Right hindlimb (tissue), 1 donor: ENCODE data around the gene PC.
"Not testable (repeated sequence)": the region's sequence is repeated elsewhere in the genome, so short reads cannot be mapped to it uniquely, and the experiment has no call there.

ENCODE experiments used
- DNase-seq: peaks from one replicate; pipeline ENCODE4 v3.0.0-alpha.2; 2018

Gene PC, protein sequence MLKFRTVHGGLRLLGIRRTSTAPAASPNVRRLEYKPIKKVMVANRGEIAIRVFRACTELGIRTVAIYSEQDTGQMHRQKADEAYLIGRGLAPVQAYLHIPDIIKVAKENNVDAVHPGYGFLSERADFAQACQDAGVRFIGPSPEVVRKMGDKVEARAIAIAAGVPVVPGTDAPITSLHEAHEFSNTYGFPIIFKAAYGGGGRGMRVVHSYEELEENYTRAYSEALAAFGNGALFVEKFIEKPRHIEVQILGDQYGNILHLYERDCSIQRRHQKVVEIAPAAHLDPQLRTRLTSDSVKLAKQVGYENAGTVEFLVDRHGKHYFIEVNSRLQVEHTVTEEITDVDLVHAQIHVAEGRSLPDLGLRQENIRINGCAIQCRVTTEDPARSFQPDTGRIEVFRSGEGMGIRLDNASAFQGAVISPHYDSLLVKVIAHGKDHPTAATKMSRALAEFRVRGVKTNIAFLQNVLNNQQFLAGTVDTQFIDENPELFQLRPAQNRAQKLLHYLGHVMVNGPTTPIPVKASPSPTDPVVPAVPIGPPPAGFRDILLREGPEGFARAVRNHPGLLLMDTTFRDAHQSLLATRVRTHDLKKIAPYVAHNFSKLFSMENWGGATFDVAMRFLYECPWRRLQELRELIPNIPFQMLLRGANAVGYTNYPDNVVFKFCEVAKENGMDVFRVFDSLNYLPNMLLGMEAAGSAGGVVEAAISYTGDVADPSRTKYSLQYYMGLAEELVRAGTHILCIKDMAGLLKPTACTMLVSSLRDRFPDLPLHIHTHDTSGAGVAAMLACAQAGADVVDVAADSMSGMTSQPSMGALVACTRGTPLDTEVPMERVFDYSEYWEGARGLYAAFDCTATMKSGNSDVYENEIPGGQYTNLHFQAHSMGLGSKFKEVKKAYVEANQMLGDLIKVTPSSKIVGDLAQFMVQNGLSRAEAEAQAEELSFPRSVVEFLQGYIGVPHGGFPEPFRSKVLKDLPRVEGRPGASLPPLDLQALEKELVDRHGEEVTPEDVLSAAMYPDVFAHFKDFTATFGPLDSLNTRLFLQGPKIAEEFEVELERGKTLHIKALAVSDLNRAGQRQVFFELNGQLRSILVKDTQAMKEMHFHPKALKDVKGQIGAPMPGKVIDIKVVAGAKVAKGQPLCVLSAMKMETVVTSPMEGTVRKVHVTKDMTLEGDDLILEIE

DNA sequence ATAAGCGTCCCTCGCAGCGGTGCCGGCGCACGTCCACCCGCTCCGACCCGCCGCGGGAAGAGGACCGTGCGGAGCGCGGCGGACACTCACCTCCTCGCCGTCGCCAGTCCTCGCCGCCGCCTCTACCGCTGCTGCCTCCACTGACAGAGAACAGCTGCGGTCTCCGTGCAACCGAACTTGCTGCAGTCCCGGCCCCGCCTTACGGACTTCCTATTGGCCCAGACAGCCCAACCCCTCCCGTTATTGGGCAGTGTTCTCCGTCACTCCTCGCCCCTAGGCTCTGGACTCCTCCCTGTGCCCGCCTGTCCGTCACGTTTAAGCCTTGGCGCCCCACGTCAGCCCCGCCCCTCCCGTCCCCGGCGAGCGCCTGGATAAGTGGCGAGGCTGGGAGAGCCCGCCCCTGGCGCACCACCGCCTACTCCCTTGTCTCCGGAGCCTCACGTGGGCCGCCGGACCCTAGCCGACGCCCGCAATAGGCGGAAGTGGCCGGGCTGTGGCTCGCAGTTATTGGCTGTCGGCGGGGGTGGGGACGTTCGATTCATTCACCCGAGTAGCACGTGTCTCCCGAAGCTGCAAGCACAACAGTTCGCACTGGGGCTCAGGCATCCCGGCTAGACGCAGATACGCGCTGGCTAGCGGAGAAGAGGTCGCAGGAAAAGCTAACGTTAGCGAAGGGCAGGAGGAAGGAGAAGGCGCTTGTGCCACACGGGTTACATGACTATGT lies at the start of gene PC:
Gene PC (minus strand): TSS at position 152 of the 724 bp plus-strand sequence. CDS start 86,224 bp downstream, outside the sequence.
- peak; percentile 100 for DNase-seq

DNA sequence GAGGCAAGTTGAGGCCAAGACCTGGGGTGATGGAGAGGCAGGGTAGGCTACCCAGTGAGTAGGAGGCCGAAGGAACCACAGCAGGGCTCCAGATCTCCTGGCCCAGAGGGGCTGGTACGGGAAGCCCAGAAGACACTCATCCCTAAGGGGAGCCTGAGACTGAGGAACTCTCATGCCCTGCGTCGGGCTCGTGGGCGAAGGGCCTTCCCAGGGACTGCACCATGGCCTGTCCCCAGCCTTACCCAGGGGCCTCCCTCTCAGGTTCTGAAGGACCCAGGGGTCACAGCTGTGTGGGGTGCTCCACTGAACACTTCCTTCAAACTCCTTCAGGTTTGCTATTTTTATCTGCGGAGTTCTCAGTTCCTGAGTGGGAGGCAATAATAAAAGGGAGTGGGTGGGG lies 48.9 kb upstream of the PC start:
- DNase-seq, result no peak

DNA sequence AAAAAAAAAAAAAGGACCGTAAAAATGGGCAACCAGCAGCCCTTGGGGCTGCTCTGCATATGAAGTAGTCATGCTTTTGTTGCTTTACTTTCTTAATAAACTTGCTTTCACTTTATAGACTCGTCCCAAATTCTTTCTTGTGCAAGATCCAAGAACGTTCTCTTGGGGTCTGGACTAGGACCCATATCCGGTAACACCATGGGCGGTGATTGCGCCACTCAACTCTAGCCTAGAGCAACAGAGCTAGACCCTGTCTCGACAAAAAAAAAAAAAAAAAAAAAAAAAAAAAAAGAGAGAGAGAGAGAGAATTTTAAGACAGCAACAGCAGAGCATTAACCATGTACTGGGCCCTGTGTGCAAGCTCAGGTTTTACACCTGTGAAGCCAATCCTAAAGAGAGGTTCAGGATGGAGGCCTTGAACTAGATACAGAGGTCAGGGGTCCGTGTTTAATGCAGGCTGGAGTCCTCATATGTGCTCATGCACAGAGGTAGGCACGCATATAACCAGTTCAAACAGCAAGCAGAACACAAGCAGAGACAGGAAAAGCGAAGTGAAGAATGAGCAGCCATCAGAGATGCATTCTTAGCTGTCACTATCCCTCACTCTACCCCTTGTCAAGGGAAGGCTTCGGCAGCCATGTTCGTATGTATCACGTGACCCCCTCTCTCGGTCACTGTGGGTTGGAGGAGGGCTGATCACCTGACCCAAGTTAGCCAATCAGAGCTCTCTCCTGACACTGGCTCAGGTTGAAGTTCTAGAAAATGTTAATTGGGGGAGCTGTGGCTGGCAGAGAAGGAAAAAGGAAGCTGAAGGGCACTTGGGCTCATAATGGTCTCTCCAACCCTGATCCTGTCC lies 48.1 kb upstream of the PC start:
- DNase-seq, result no peak

DNA sequence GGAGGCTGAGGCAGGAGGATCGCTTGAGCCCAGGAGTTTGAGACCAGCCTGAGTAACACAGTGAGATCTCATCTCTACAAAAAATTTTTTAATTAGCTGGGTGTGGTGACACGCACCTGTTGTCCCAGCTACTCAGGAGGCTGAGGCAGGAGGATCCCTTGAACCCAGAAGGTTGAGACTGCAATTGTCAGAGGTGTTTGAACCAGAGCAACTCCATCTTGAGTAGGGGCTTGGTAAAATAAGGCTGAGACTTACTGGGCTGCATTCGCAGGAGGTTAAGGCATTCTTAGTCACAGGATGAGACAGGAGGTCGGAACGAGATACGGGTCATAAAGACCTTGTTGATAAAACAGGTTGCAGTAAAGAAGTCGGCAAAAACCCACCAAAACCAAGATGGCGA lies 47.0 kb upstream of the PC start:
- not testable (repeated sequence) for DNase-seq

DNA sequence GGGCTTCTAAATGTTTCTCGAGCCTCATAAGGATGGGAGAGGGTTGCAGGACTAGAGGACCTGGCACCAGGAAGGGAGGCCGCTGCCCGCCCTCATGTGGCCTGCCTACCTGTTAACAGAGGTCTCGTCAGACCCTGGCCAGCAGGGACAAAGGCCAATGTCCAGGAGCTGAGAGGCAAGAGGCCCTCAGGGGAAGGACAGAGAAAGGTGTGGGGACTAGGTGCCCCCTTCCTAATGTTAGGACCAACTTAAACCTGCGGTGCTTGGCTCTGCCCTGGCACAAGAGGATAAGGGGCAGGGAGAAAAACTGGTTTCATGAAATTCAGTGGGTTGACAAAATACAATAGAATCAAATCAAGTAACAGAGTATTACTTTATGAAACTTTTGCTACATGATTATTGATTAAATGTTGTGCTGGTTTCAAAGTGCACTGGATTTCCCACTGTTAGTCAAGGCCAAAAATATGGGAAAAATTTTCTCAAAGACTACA lies 44.8 kb upstream of the PC start:
- no peak for DNase-seq

DNA sequence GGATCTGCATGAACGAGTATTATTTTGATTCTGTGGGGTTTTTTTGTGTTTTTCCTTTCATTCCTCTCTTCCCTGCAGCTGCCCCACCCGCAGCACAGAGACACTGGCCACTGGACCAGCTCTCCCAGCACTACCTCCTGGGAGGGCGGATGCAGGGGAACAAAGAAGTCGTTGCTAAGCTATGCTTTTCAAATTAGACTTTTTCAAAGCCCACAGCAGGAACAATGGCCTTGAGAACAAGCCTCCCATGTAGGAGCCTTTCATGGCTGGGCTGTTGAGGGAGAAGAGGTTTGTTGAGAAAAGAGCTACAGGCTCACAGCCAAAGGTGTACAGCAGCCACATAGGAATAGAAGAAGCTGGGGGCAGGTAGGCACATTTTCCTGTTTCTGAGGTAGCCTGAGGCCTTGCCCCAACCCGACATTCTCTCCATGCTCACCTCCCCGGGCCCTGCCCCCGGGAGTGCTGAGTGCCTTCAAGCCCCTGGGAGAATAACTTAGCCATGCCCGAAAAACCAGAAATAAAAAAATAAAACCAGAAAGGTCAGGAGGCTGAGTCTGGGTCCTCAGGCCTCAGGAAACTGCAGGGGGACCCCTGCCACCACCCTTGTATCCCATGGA lies 44.2 kb upstream of the PC start:
- no peak for DNase-seq

DNA sequence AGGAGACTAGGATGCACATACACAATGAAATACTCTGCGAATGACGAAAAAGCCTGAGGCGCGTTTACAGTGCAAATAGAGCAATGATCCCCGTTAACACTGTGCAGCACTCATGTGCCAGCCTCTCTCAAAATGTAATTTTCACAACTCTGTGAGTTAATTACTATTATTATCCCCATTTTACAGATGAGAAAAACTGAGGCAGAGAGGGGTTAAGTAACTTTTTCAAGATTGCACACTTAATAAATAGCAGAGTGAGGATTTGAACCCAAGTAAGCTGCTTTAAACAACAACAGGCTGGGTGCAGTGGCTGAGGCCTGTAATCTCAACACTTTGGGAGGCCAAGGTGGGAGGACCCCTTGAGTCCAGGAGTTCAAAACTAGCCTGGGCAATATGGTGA lies 43.1 kb upstream of the PC start:
- no peak for DNase-seq

DNA sequence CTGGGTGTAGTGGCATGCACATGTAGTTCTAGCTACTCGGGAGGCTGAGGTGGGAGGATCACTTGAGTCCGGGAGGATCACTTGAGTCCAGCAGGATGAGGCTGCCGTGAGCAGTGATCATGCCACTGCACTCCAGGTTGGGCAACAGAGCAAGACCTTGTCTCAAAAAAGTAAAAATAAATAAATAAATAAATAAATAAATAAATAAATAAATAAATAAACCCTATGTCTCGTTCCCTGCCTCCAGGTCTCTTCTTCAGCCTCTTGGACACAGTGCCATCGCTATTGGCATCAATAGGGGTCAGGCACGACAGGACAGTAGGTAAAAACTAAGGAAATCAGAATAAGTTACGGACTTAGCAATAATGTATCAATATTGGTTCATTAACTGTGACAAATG lies 41.4 kb upstream of the PC start:
- no peak for DNase-seq

DNA sequence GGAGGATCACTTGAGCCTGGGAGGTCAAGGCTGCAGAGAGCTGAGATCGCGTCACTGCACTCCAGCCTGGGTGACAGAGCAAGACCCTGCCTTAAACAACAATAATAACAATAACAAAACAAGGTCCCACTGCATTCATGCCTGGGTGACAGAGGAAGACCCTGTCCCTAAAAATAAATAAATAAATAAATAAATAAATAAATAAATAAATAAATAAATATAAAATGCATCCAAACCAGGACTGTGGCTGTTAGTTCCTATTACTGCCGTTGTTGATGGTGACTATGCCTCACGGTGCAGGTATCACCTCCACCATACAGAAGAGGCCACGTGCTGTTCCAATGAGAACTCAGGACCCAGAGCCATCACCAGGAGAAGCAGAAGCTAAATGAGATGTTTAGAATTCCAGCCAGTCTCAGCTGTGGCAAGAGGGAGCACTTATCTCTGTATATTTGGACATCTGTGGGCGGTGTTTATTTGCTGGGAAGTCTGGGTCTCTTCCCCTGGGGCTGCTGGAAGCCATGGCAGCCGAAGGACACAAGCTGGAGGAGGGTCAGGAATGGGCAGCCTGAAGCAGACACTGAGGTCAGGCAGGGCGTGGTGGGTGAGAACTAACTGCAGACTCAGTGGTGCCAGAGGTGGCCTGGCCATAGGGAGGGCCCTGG lies 38.6 kb upstream of the PC start:
- DNase-seq, result peak; percentile 49

DNA sequence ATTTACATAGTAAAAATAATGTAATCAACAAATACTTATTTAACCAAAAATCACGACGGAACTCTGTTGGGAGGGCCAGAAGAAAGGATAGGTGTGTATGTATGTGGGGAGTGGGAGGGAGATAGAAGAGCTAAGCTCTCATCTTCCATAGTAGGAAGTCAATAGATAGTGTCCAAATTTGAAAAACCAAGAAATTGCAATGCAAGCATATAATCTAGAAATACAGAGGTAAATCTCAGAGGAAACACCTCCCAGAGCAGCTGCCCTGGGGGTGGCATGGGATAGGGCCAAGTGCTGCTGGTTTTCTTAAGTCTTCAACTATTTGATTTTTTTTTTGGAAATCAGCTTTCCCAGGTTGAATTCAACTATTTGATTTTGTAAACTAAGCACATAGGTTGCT lies 33.9 kb upstream of the PC start:
- DNase-seq, result no peak

DNA sequence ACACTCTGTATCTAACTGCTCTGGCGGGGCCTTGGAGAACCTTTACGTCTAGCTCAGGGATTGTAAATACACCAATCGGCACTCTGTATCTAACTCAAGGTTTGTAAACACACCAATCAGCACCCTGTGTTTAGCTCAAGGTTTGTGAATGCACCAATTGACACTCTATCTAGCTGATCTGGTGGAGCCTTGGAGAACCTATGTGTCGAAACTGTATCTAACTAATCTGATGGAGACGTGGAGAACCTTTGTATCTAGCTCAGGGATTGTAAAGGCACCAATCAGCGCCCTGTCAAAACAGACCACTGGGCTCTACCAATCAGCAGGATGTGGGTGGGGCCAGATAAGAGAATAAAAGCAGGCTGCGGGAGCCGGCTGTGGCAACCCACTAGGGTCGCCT lies 31.2 kb upstream of the PC start:
- not testable (repeated sequence) for DNase-seq

DNA sequence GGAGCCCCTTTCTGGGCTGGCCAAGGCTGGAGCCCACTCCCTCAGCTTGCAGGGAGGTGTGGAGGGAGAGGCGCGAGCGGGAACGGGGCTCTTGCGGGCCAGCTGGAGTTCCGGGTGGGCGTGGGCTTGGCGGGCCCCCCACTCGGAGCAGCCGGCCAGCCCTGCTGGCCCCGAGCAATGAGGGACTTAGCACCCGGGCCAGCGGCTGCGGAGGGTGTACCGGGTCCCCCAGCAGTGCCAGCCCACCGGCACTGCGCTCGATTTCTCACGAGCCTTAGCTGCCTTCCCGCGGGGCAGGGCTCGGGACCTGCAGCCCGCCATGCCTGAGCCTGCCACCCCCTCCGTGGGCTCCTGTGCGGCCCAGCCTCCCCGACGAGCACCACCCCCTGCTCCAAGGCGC lies 30.6 kb upstream of the PC start:
- DNase-seq, result not testable (repeated sequence)

DNA sequence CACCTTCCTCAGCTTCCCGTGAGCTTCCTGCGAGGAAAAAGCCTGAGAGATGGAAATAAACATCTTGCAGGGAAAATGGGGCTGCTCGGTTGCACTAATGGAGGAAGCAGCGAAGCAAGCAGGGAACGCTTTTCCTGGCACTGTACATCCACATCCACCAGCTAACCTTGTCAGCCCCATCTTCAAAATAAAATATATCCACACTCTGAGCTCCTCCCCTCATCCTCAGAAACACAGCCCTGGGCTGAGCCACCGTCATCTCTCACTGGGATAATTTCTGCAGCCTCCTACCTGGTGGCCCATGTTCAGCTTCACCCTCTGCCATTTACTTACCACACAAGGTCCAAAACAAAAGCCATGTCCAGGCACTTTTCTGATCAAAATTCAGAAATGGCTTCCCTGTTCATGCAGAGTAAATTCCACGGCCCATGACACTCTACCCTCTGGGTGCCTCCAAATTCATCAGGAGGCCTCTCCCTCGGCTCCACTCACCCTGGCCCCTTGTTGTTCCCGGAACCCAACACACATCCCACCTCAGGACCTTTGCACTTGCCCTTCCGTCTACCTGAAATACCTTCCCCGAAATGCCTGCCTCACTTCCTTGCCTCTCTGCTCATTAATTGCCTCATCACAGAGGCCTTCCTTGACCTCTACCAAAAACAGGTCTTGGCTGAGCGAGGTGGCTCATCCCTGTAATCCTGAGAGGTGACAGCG lies 29.9 kb upstream of the PC start:
- DNase-seq, result no peak

DNA sequence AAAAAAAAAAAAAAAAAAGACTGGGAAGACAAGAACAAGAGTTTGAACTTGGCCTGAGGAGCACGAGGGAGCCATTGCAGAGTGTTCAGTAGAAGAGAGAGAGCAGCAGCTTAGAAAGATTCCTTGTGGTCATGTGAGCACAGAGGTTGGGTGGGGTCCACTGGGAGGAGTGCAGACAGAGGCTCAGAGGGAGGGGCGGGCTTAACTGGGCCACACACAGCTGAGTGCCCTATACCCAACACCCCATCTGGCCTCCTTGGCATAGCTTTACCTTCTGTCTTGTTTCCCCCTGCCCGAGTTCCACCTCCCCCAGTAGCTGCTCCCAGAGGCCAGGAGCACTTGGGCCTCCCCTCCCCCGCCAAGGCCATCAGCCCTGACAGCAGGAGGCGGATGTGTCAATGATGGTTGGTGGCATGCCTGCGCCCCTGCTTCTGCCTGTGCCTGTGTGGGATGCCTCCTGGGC lies 29.0 kb upstream of the PC start:
- no peak for DNase-seq

DNA sequence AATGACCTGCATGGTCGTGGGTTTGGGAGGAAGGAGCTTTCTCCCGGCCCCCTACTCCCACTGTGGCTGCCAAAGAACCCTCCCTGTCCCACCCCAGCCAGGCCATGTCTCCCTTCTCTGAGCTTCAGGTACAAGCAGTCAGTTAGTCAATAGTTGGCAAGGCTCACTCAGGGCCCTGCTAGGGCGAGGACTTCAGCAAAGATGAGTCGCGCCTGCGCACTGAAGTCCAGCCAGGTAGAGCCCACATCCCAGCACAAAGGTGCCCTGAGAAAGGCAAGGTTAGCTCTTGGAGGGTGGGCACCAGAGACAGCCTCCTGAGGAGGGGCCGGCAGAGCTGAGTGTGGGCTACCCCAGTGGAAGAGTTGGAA lies 28.0 kb upstream of the PC start:
- DNase-seq, result no peak

DNA sequence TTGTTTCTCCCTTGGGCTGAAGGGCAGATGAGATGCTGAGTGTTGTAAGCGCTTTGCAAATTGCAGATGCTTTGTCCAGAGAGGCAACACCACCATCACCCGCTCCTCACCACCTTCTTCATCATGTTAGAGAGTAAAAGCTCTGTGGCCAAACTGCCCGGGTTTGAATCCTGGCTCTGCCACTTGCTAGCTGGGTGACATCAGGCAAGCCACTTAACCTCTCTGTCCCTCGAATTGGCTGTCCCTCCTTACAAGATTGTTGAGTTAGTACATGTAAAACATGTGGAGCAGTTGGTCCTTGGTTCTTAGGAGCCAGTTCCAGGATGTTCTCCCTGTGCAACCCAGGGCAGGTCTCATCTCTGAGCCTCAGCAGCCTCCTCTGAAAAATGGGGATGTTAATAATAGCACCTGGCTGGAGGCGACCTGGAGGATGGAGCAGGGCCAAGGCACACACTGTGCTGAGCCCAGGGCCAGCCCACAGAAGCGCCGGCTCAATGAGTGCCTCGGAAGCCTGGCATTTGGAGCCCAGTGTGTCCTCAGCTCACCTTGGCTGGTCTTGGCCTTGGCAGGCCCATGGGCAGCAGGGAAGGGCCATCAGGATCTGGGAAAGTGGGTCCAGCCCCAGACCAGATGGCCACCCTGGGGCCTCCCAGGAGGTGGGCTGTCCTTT lies 27.5 kb upstream of the PC start:
- DNase-seq, result no peak

DNA sequence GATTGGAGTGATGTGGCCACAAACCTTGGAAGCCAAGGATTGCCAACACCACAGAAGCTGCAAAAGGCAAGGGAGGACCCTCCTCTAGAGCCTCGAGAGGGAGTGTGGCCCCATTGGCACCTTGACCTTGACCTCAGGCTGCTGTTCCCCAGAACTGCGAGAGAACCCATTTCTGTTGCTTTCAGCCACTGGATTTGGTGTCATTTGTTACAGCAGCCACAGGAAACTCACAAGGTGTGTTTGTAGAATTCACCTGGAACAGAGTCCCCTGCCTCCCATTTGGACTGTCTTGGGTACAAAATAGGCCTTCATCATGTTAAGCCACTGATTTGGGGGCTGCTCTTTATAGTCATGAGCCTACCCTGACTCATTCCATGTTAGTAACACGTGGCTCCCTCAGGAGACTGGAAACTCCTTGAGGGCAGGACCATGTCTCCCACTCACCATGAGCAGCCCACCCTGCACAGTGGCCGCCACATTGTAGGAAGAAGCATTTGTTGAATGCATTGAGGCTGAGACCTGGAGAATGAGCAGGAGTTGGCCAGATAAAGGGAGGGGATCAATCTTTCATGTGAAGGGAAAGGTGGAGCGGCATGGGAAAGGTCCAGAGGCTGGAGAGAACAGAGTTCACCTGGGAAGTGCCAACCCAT lies 25.2 kb upstream of the PC start:
- DNase-seq, result no peak

DNA sequence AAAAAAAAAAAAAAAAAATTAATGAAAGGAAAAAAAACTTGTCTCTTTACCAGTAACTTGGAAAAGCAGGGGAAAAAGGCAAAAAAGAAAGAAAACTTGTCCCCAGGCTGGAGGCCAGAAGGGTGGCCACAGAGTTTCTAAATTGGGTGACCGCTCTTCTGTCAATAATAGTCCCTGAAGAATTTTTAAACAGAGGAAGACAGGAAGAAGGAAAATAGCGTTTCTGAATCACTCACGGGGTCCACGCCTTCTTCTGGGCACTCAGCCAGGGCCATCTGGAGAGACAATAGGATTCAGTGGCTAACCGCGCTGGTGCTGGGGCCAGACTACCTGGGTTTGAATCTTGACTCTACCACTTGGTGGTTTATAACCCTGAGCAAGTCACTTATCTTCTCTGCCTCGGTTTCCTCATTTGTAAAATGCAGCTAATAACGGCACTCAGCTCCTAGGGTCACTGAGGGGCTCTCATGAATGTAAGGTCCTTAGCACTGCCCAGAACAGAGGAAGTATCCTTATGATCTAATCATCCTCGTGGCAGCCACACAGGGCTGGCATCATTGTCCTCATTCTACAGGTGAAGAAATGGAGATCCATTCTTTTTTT lies 23.9 kb upstream of the PC start:
- DNase-seq, result peak; percentile 87
